OCI-M2 (cell line): ENCODE results near the gene GNG12.
"Not testable (repeated sequence)": the region's sequence is repeated elsewhere in the genome, so short reads cannot be mapped to it uniquely, and the experiment has no call there.

Experiments used
- DNase-seq: peaks from one replicate; lab custom pipeline; 2025; ENCODE audit not compliant: unreplicated experiment; lab: John Stamatoyannopoulos, UW

The GNG12 gene

GRCh38 chr1:67735806-67736627 is 97.2 kb downstream of the GNG12 start:
- DNase-seq = no peak

DNA sequence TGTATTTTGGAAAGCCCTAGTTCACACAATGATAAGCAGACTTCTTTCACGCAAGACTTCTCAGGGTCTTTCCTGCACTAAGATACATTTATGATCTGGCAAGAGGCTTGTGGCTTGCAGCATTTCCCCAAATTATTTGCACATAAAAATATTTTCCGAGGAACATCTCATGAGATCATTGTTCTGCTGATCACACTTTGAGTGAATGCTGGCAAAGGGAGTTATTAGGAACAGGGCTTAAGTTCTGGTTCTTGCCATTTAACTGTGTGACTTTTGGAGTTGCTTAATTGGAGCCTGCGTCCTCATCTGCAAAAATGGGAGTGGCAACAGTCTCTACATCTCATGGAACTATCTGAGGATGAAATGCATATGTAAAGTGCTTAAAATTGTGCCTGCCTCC is 98.1 kb downstream of the GNG12 start:
- DNase-seq = no peak

- DNase-seq = no peak
Observed at GRCh38 chr1:67734323-67734690, 99.0 kb downstream of the GNG12 start.

GRCh38 chr1:67733681-67734322 is 99.5 kb downstream of the GNG12 start:
- DNase-seq = peak; percentile 89

GRCh38 chr1:67732750-67733151 is 100.5 kb downstream of the GNG12 start:
- no peak for DNase-seq

GRCh38 chr1:67731322-67731721 is 101.9 kb downstream of the GNG12 start:
- no peak for DNase-seq

GRCh38 chr1:67730312-67730711 is 103.0 kb downstream of the GNG12 start:
- not testable (repeated sequence) for DNase-seq

- no peak for DNase-seq
Observed at GRCh38 chr1:67729872-67730271, 103.4 kb downstream of the GNG12 start.

DNA sequence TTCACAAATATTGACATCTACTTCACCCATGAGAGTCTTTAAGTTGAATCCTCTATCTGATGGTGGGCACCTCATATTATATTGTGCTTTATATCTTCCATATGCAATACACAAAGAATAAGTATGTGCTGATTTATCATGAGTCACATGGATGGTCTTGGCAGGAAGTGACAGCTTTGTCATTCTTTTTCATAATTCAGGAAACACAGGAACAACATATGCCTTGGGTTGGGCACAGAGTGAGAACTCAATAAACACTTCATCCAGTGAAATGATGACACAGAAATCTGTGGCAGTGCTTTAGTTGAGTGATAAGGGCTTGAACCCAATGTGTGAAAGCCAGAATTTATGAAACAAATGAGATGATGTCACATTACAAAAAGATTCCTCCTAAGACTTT is 107.0 kb downstream of the GNG12 start:
- DNase-seq = no peak

GRCh38 chr1:67724928-67725560 is 108.2 kb downstream of the GNG12 start:
- no peak for DNase-seq

DNA sequence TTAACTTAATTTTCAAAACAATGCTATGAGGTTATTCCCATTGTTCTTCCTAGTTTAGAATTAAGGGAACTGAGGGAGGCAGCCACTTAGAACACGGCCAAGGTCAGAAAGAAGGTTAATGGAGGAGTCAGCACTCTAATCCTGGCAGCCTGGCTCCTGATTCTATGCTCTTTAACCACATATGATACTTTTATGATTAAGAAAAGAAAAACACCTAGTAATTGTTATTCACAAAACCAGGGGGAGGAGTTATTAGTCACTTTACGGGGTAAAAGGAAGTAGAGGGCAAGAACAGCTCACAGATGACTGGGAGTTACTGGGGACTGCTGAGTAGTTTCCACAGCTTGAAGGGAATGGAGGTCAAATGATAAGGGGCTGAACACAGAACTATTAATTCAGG is 109.6 kb downstream of the GNG12 start:
- no peak for DNase-seq

DNA sequence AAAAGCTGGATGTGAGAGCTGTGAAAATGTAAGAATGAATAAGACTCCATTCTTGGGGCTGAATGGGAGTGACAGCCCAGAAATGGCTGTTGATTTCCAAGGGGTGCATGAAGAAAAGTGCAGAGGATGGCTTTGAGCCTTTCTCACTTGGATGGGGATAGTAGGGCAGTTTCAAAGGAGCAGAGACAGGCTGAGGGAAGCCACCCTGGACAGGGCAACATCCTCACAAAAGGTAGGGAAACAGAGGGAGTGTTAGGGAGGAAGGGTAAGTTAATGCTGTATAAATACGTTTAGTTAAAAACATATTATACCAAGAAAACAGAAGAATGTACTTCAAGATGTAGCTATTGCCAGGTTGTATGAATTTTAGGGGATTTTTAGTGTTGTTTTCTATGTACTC is 110.1 kb downstream of the GNG12 start:
- no peak for DNase-seq

DNA sequence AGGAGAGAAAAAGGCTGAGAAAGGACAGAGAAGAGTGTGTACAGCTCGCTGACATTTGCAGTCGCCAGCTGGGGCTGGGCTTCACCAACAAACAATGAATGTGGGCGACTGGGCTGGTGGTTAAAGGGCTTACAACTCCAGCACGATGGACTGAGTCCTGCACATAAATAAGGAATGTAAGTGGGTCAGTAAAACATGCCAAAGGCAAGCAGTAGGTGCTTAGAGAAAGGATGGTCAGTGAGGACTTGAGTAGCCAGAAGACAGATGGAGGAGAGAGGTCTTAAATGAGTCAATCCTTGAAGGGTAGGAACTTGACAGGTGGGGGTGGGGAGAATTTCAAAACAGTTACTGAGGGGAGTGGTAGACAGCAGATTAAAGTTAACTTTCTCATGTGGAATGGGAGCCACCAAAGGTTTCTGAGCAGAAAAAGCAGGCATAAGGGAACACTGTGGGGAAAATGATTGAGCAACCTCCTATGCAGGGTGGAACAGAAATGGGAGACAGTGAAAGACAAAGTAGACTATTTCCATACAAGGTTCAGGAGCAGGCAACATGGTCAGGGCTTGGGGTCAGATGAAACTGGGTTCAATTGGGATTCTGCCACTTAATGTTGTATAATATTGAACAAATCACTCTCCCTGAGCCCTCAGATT is 110.8 kb downstream of the GNG12 start:
- no peak for DNase-seq

DNA sequence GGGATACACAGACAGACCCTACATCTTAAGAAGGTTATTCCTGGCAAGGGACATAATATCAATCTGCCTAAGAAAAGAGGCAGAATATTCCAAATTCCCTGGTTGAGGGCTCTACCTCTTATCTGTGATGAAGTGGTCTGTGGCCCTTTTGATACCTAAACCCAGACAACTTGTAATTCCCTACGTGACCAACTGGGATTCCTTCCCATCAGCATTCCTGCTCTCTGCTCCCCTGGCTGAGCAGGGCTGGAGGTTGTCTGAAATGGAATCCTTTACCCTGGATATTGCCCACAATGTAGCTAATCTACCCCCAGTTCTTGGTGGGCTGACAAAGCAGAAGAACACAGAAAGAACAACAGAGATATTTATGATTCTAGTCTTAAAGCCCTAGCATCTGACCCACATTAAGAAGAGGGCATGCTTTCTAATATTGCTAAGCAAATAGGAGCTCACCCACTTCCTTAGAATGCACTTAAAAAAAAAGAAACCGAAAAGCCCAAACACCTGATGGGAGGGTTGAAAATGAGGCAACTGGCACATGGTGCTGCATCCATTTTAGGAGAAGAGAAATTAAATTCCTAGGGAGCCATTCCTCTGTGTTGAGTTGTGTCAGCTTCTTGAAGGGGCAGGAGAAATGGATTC is 111.5 kb downstream of the GNG12 start:
- DNase-seq = no peak

GRCh38 chr1:67721112-67721511 is 112.2 kb downstream of the GNG12 start:
- no peak for DNase-seq

GRCh38 chr1:67719329-67720196 is 113.7 kb downstream of the GNG12 start:
- no peak for DNase-seq

DNA sequence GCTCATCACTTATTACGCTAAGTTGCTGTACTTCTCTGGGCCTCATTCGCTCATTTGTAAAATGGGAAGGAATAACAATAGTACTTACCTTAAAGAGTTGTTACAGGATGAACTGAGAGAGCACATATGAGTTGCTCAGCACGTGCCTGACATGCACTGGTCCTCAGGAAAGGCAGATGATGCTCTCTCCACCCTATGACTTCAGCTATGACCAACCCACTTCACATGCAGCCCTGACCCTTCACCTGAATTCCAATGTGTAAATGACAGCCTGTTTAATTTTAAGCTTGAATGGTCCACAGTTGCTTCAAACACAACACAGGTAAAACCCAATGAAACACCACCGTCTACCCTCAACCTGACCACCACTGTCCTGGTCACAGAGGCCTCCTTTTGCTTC is 115.4 kb downstream of the GNG12 start:
- no peak for DNase-seq

DNA sequence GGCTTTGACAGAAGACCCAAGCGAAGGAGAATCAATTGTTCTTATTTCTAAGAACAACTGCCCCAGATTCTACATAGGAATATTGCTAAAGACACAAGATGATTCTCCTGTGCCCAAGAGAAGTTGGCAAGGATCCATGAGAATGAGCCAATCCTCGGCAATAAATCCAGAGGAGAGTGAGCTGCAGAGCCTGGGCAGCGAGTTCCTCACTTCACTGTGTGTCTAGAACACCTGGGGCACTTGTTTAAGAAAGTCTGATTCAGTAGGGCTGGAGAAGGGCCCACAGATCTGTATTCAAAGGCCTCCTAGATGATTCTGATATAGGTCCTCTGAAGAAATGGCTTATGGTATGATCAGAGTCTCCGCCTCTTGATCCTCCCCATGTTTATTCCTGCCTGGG is 116.5 kb downstream of the GNG12 start:
- no peak for DNase-seq

- no peak for DNase-seq
Observed at GRCh38 chr1:67715819-67716218, 117.4 kb downstream of the GNG12 start.
